ENCODE measurements around the gene PODXL. TPM values are rescaled to one million over a fixed set of nuclear protein-coding genes. Genes with fewer than 3 reads are reported as not detected.
"Not testable (repeated sequence)": the region's sequence is repeated elsewhere in the genome, so short reads cannot be mapped to it uniquely, and the experiment has no call there.

The PODXL gene
- total RNA-seq, 1 experiment from 2014 or later: 1.5 TPM

GRCh38 chr7:131508754-131509486, 47.5 kb downstream of the PODXL start:
- Histone ChIP-seq H3K4me3 (ENCODE audit: low read length) (no peak overlapping the region), H3K79me2 (ENCODE audit: low read length) (no peaks in the 10 kb centered on the region), H3K9ac (ENCODE audit: low read length) (no peak overlapping the region), H2AFZ (ENCODE audit: low read length) (no peak overlapping the region), H3K36me3 (ENCODE audit: insufficient read depth, low read length) (no peaks in the 10 kb centered on the region), H4K20me1 (ENCODE audit: insufficient read depth, low read depth, low read length) (peaks cover 4% of the 10 kb centered on the region; the same call in 1 of the 2 replicates), H3K27ac (ENCODE audit: low read length) (no peak overlapping the region), H3K4me2 (ENCODE audit: low read depth, low read length, poor library complexity, severe bottlenecking) (no peak overlapping the region), H3K9me3 (ENCODE audit: low read length) (no peaks in the 10 kb centered on the region), H3K27me3 (ENCODE audit: low read length) (no peaks in the 10 kb centered on the region), H3K9me2 (replicated peaks; ENCODE audit: insufficient read depth, low read length) (no peaks in the 10 kb centered on the region), H3K4me1 (ENCODE audit: low read length) (peaks cover 3% of the 10 kb centered on the region)
- DNase-seq: no peak

GRCh38 chr7:131507592-131508331, 48.7 kb downstream of the PODXL start:
- no peaks in the 10 kb centered on the region for H3K27me3 ChIP-seq (ENCODE audit: low read length)
- H3K4me2 ChIP-seq (ENCODE audit: low read depth, low read length, poor library complexity, severe bottlenecking): no peak overlapping the region
- H3K27ac ChIP-seq (ENCODE audit: low read length): no peak overlapping the region
- H3K79me2 ChIP-seq (ENCODE audit: low read length): no peaks in the 10 kb centered on the region
- H3K4me1 ChIP-seq (ENCODE audit: low read length): no peaks in the 10 kb centered on the region
- no peaks in the 10 kb centered on the region for H3K9me2 ChIP-seq (replicated peaks; ENCODE audit: insufficient read depth, low read length)
- no peaks in the 10 kb centered on the region for H3K36me3 ChIP-seq (ENCODE audit: insufficient read depth, low read length)
- H4K20me1 ChIP-seq (ENCODE audit: insufficient read depth, low read depth, low read length): peaks cover 4% of the 10 kb centered on the region; the same call in 1 of the 2 replicates
- H3K4me3 ChIP-seq (ENCODE audit: low read length): no peak overlapping the region
- H2AFZ ChIP-seq (ENCODE audit: low read length): no peak overlapping the region
- no peak overlapping the region for H3K9ac ChIP-seq (ENCODE audit: low read length)
- DNase-seq: peak; percentile 91
- H3K9me3 ChIP-seq (ENCODE audit: low read length): no peaks in the 10 kb centered on the region

GRCh38 chr7:131506597-131506996, 49.8 kb downstream of the PODXL start:
- DNase-seq: no peak
- H3K9ac ChIP-seq (ENCODE audit: low read length): no peak overlapping the region
- no peaks in the 10 kb centered on the region for H3K27me3 ChIP-seq (ENCODE audit: low read length)
- no peaks in the 10 kb centered on the region for H3K36me3 ChIP-seq (ENCODE audit: insufficient read depth, low read length)
- no peak overlapping the region for H3K27ac ChIP-seq (ENCODE audit: low read length)
- no peaks in the 10 kb centered on the region for H3K9me2 ChIP-seq (replicated peaks; ENCODE audit: insufficient read depth, low read length)
- peaks cover 4% of the 10 kb centered on the region; the same call in 1 of the 2 replicates for H4K20me1 ChIP-seq (ENCODE audit: insufficient read depth, low read depth, low read length)
- no peaks in the 10 kb centered on the region for H3K4me1 ChIP-seq (ENCODE audit: low read length)
- no peaks in the 10 kb centered on the region for H3K9me3 ChIP-seq (ENCODE audit: low read length)
- H3K4me2 ChIP-seq (ENCODE audit: low read depth, low read length, poor library complexity, severe bottlenecking): no peak overlapping the region
- no peak overlapping the region for H2AFZ ChIP-seq (ENCODE audit: low read length)
- no peak overlapping the region for H3K4me3 ChIP-seq (ENCODE audit: low read length)
- no peaks in the 10 kb centered on the region for H3K79me2 ChIP-seq (ENCODE audit: low read length)

- H3K9me2 ChIP-seq (replicated peaks; ENCODE audit: insufficient read depth, low read length): no peaks in the 10 kb centered on the region
- H3K27me3 ChIP-seq (ENCODE audit: low read length): no peaks in the 10 kb centered on the region
- no peaks in the 10 kb centered on the region for H3K36me3 ChIP-seq (ENCODE audit: insufficient read depth, low read length)
- no peak overlapping the region for H2AFZ ChIP-seq (ENCODE audit: low read length)
- no peak overlapping the region for H3K9ac ChIP-seq (ENCODE audit: low read length)
- no peak overlapping the region for H3K27ac ChIP-seq (ENCODE audit: low read length)
- no peaks in the 10 kb centered on the region for H3K79me2 ChIP-seq (ENCODE audit: low read length)
- H3K4me2 ChIP-seq (ENCODE audit: low read depth, low read length, poor library complexity, severe bottlenecking): no peak overlapping the region
- no peak for DNase-seq
- H3K4me1 ChIP-seq (ENCODE audit: low read length): no peaks in the 10 kb centered on the region
- no peaks in the 10 kb centered on the region for H3K9me3 ChIP-seq (ENCODE audit: low read length)
- no peak overlapping the region for H3K4me3 ChIP-seq (ENCODE audit: low read length)
- H4K20me1 ChIP-seq (ENCODE audit: insufficient read depth, low read depth, low read length): peaks cover 4% of the 10 kb centered on the region; the same call in 1 of the 2 replicates
These were observed 50.5 kb downstream of the PODXL start for GRCh38 chr7:131505636-131506557.

- H3K9me2 ChIP-seq (replicated peaks; ENCODE audit: insufficient read depth, low read length); H3K27ac ChIP-seq (ENCODE audit: low read length); H3K4me2 ChIP-seq (ENCODE audit: low read depth, low read length, poor library complexity, severe bottlenecking); H3K79me2 ChIP-seq (ENCODE audit: low read length); H3K27me3 ChIP-seq (ENCODE audit: low read length); H3K9ac ChIP-seq (ENCODE audit: low read length); H4K20me1 ChIP-seq (ENCODE audit: insufficient read depth, low read depth, low read length); H3K9me3 ChIP-seq (ENCODE audit: low read length); H2AFZ ChIP-seq (ENCODE audit: low read length); DNase-seq; H3K36me3 ChIP-seq (ENCODE audit: insufficient read depth, low read length); H3K4me1 ChIP-seq (ENCODE audit: low read length); H3K4me3 ChIP-seq (ENCODE audit: low read length): not testable (repeated sequence)
These were observed 51.3 kb downstream of the PODXL start for GRCh38 chr7:131505037-131505620.

GRCh38 chr7:131504157-131504899, 52.1 kb downstream of the PODXL start:
- no peaks in the 10 kb centered on the region for H3K9me3 ChIP-seq (ENCODE audit: low read length)

GRCh38 chr7:131503639-131504038, 52.8 kb downstream of the PODXL start:
- no peak for DNase-seq
- Histone ChIP-seq H3K9me2 (replicated peaks; ENCODE audit: insufficient read depth, low read length) (no peaks in the 10 kb centered on the region), H3K27me3 (ENCODE audit: low read length) (no peaks in the 10 kb centered on the region), H3K4me2 (ENCODE audit: low read depth, low read length, poor library complexity, severe bottlenecking) (no peak overlapping the region), H3K36me3 (ENCODE audit: insufficient read depth, low read length) (no peaks in the 10 kb centered on the region), H3K27ac (ENCODE audit: low read length) (no peak overlapping the region), H3K4me1 (ENCODE audit: low read length) (no peaks in the 10 kb centered on the region), H3K79me2 (ENCODE audit: low read length) (no peaks in the 10 kb centered on the region), H3K9me3 (ENCODE audit: low read length) (no peaks in the 10 kb centered on the region), H4K20me1 (ENCODE audit: insufficient read depth, low read depth, low read length) (peaks cover 4% of the 10 kb centered on the region; the same call in 1 of the 2 replicates), H3K9ac (ENCODE audit: low read length) (no peak overlapping the region), H2AFZ (ENCODE audit: low read length) (no peak overlapping the region), H3K4me3 (ENCODE audit: low read length) (no peak overlapping the region)

More at GRCh38 chr7:131504157-131504899, 52.1 kb downstream of the PODXL start:
- Histone ChIP-seq H3K36me3 (ENCODE audit: insufficient read depth, low read length) (no peaks in the 10 kb centered on the region), H3K27me3 (ENCODE audit: low read length) (no peaks in the 10 kb centered on the region), H3K4me1 (ENCODE audit: low read length) (no peaks in the 10 kb centered on the region), H3K27ac (ENCODE audit: low read length) (no peak overlapping the region), H3K9me2 (replicated peaks; ENCODE audit: insufficient read depth, low read length) (no peaks in the 10 kb centered on the region), H3K79me2 (ENCODE audit: low read length) (no peaks in the 10 kb centered on the region), H3K4me2 (ENCODE audit: low read depth, low read length, poor library complexity, severe bottlenecking) (no peak overlapping the region), H3K9ac (ENCODE audit: low read length) (no peak overlapping the region), H4K20me1 (ENCODE audit: insufficient read depth, low read depth, low read length) (peaks cover 4% of the 10 kb centered on the region; the same call in 1 of the 2 replicates), H2AFZ (ENCODE audit: low read length) (no peak overlapping the region), H3K4me3 (ENCODE audit: low read length) (no peak overlapping the region)
- no peak for DNase-seq

Measured in Karpas-422 (cell line).